Measurements from ENCODE around the gene WFS1. TPM values are rescaled to one million over a fixed set of nuclear protein-coding genes. Genes with fewer than 3 reads are reported as not detected.

WFS1 gene
- total RNA-seq, 1 experiment from 2014 or later, result 0.89 TPM

DNA sequence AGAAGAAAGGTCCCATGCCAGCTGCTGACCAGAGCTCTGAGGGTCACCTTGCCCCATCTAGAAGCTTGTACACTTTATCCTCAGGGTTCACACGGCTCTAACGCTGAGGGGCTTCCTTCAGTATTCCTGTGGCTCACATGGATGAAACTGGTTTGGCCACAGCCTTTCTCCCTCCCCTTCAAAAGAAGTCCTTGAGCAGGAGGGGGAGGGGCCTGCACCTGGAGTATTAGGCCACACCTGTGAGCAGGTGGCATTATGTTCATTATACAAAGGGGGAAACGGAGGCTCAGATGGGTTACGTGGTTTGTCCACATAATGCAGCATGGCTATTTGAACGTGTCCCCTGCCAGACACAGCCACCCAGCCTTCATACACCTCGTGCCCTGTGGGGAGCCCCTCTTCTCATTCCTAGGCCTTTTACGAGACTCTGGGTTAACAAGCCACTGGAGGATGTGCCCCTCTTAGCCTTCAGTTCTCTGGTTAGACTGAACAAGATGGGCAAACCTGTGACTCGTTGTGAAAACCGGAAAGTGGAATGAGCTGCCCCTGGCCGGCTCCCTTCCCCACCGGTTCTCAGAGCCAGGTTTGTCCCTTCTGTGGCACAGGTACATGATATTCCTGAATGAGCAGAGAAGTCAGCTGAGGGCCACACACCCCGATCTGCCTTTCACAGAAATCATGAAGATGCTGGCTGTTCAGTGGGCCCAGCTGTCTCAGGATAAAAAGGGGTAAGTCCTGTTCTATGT, 42.1 kb upstream of the WFS1 start:
- Histone ChIP-seq H4K20me1 (ENCODE audit: insufficient read depth, low read depth, low read length) (no peaks in the 10 kb centered on the region), H3K27ac (ENCODE audit: low read length) (no peak overlapping the region), H3K9me2 (replicated peaks; ENCODE audit: insufficient read depth, low read length) (no peaks in the 10 kb centered on the region), H3K4me1 (ENCODE audit: low read length) (no peaks in the 10 kb centered on the region), H3K4me3 (ENCODE audit: low read length) (no peak overlapping the region), H2AFZ (ENCODE audit: low read length) (no peak overlapping the region), H3K4me2 (ENCODE audit: low read depth, low read length, poor library complexity, severe bottlenecking) (no peak overlapping the region), H3K9ac (ENCODE audit: low read length) (no peak overlapping the region), H3K79me2 (ENCODE audit: low read length) (no peaks in the 10 kb centered on the region), H3K9me3 (ENCODE audit: low read length) (no peaks in the 10 kb centered on the region), H3K27me3 (ENCODE audit: low read length) (no peaks in the 10 kb centered on the region), H3K36me3 (ENCODE audit: insufficient read depth, low read length) (no peaks in the 10 kb centered on the region)
- no peak for DNase-seq

DNA sequence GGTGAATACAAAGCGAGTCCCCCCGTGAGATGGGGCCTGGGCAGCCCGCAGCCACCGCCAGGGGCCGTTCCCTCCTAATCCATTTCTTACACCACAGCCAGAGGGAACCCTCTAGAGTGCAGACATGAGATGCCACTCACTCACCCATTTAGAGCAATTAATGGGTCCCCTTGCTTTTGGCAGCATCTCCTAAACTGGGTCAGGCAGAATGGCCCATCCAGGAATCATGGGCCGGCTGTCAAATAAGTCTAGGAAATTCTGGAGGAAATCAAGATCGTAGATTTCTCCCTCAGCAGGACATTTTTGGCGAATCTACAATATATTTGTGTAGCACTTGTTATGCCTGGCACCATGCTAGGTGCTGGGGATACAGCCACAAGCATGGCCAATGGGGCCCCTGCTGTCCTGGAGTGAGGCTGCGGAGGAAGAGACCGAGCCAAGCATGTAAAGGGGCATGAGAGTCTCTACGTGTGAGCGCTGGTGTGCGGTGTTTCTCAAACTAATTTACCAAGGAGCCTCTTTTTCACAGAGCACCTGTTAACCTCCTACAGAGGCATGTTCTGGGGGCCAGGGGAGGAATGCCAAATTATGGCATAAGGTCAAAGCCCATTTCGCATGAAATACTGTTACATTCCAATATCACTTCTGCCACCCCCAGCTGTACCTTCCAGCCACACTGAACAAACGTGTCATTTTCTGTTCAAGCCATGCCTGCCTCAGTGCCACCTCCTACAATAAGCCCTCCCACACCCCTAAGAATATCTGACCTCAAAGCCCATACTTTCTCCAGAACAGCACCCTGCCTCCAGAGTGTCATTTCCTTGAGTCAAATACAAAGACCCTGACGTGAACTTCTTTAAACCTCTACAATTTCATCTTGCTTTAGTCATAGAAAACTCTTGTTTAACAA, 41.2 kb upstream of the WFS1 start:
- no peaks in the 10 kb centered on the region for H3K9me2 ChIP-seq (replicated peaks; ENCODE audit: insufficient read depth, low read length)
- H3K79me2 ChIP-seq (ENCODE audit: low read length), result no peaks in the 10 kb centered on the region
- DNase-seq, result no peak
- H3K4me3 ChIP-seq (ENCODE audit: low read length), result no peak overlapping the region
- no peaks in the 10 kb centered on the region for H4K20me1 ChIP-seq (ENCODE audit: insufficient read depth, low read depth, low read length)
- H3K9ac ChIP-seq (ENCODE audit: low read length), result no peak overlapping the region
- H3K27ac ChIP-seq (ENCODE audit: low read length), result no peak overlapping the region
- no peaks in the 10 kb centered on the region for H3K9me3 ChIP-seq (ENCODE audit: low read length)
- H3K27me3 ChIP-seq (ENCODE audit: low read length), result no peaks in the 10 kb centered on the region
- H3K36me3 ChIP-seq (ENCODE audit: insufficient read depth, low read length), result no peaks in the 10 kb centered on the region
- H2AFZ ChIP-seq (ENCODE audit: low read length), result no peak overlapping the region
- H3K4me1 ChIP-seq (ENCODE audit: low read length), result no peaks in the 10 kb centered on the region
- no peak overlapping the region for H3K4me2 ChIP-seq (ENCODE audit: low read depth, low read length, poor library complexity, severe bottlenecking)

DNA sequence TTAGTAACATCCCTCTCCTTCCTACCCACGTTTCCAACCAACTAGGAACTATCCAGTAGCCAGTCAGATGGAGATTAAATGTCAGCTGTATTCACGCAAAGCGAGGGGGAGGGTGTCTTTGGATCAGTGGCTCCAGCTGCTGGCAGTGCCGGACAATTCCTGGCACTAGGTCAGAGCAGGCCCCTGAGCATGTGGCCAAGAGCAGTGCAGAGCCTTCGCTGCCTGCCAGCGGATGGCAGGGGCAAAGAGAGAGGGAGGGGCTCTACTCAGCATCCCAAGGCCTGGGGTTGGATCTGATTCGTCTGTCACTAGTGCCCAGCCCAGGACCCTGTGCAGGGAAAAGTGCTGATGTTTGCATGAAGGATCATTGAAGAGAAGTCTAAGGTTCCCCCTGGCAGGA, 40.6 kb upstream of the WFS1 start:
- Histone ChIP-seq H3K36me3 (ENCODE audit: insufficient read depth, low read length) (no peaks in the 10 kb centered on the region), H3K9ac (ENCODE audit: low read length) (no peak overlapping the region), H3K4me2 (ENCODE audit: low read depth, low read length, poor library complexity, severe bottlenecking) (no peak overlapping the region), H3K9me2 (replicated peaks; ENCODE audit: insufficient read depth, low read length) (no peaks in the 10 kb centered on the region), H4K20me1 (ENCODE audit: insufficient read depth, low read depth, low read length) (no peaks in the 10 kb centered on the region), H3K27me3 (ENCODE audit: low read length) (no peaks in the 10 kb centered on the region), H3K4me1 (ENCODE audit: low read length) (no peaks in the 10 kb centered on the region), H3K4me3 (ENCODE audit: low read length) (no peak overlapping the region), H3K79me2 (ENCODE audit: low read length) (no peaks in the 10 kb centered on the region), H3K27ac (ENCODE audit: low read length) (no peak overlapping the region), H3K9me3 (ENCODE audit: low read length) (no peaks in the 10 kb centered on the region), H2AFZ (ENCODE audit: low read length) (no peak overlapping the region)
- no peak for DNase-seq

DNA sequence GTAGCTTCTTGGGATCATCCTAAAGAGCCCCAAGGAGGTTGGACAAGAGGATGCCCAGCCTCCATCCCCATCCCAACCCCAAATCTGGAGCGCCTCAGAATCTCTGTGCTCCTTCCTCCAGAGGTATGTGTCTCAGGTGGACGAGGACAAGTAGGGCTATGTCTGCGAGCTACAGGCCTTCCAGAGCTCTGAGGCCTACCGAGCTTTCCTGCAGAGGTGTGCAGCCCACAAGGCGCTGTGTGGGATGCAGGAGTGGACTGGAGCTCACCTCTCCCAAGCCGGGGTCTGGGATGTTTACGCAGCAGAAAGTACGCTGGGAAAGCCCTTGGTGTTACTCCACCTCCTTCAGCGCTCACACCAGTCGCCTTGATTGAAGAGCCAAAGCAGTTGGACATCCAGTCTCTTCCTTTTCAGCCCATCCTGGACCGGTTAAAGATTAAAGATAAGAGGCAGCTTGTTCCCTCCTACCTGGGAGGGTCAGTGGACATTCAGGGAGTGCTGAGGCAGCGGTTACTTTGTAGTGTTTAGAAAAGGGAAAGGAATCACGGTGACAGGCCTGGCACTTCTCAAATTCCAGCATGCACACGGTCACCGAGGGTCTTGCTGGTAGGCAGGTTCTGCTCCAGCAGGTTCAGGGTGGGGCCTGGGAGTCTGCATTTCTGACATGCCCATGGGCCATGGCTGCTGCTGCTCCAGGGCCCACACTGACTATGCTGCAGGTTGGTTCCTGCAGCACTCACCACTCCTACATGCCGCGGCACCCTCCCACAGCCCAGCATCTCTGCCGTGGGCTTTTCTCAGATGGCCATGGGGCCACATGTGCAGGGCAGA, 39.8 kb upstream of the WFS1 start:
- H3K4me2 ChIP-seq (ENCODE audit: low read depth, low read length, poor library complexity, severe bottlenecking), result no peak overlapping the region
- H3K79me2 ChIP-seq (ENCODE audit: low read length), result no peaks in the 10 kb centered on the region
- H3K27ac ChIP-seq (ENCODE audit: low read length), result no peak overlapping the region
- no peak overlapping the region for H2AFZ ChIP-seq (ENCODE audit: low read length)
- no peaks in the 10 kb centered on the region for H3K27me3 ChIP-seq (ENCODE audit: low read length)
- H3K4me1 ChIP-seq (ENCODE audit: low read length), result no peaks in the 10 kb centered on the region
- H3K36me3 ChIP-seq (ENCODE audit: insufficient read depth, low read length), result no peaks in the 10 kb centered on the region
- no peak overlapping the region for H3K4me3 ChIP-seq (ENCODE audit: low read length)
- H3K9me3 ChIP-seq (ENCODE audit: low read length), result no peaks in the 10 kb centered on the region
- no peak overlapping the region for H3K9ac ChIP-seq (ENCODE audit: low read length)
- no peaks in the 10 kb centered on the region for H3K9me2 ChIP-seq (replicated peaks; ENCODE audit: insufficient read depth, low read length)
- DNase-seq, result no peak
- H4K20me1 ChIP-seq (ENCODE audit: insufficient read depth, low read depth, low read length), result no peaks in the 10 kb centered on the region

DNA sequence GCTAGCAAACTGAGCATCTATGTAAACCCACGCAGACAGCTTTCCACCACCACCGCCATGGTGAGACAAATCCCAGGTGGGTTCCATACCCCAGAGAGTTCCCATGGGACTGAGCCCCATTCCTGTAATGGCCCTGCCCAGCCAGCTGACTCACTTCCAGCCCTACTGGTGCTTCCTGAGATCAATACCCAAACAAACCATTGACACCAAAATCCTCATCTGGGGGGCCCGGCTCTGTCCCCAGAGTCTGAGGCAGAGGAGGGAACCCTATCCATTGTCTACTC, 39.2 kb upstream of the WFS1 start:
- no peaks in the 10 kb centered on the region for H3K27me3 ChIP-seq (ENCODE audit: low read length)
- H2AFZ ChIP-seq (ENCODE audit: low read length), result no peak overlapping the region
- H3K9ac ChIP-seq (ENCODE audit: low read length), result no peak overlapping the region
- H4K20me1 ChIP-seq (ENCODE audit: insufficient read depth, low read depth, low read length), result no peaks in the 10 kb centered on the region
- H3K79me2 ChIP-seq (ENCODE audit: low read length), result no peaks in the 10 kb centered on the region
- H3K36me3 ChIP-seq (ENCODE audit: insufficient read depth, low read length), result no peaks in the 10 kb centered on the region
- H3K9me2 ChIP-seq (replicated peaks; ENCODE audit: insufficient read depth, low read length), result no peaks in the 10 kb centered on the region
- DNase-seq, result no peak
- H3K27ac ChIP-seq (ENCODE audit: low read length), result no peak overlapping the region
- no peaks in the 10 kb centered on the region for H3K4me1 ChIP-seq (ENCODE audit: low read length)
- H3K9me3 ChIP-seq (ENCODE audit: low read length), result no peaks in the 10 kb centered on the region
- no peak overlapping the region for H3K4me3 ChIP-seq (ENCODE audit: low read length)
- H3K4me2 ChIP-seq (ENCODE audit: low read depth, low read length, poor library complexity, severe bottlenecking), result no peak overlapping the region

DNA sequence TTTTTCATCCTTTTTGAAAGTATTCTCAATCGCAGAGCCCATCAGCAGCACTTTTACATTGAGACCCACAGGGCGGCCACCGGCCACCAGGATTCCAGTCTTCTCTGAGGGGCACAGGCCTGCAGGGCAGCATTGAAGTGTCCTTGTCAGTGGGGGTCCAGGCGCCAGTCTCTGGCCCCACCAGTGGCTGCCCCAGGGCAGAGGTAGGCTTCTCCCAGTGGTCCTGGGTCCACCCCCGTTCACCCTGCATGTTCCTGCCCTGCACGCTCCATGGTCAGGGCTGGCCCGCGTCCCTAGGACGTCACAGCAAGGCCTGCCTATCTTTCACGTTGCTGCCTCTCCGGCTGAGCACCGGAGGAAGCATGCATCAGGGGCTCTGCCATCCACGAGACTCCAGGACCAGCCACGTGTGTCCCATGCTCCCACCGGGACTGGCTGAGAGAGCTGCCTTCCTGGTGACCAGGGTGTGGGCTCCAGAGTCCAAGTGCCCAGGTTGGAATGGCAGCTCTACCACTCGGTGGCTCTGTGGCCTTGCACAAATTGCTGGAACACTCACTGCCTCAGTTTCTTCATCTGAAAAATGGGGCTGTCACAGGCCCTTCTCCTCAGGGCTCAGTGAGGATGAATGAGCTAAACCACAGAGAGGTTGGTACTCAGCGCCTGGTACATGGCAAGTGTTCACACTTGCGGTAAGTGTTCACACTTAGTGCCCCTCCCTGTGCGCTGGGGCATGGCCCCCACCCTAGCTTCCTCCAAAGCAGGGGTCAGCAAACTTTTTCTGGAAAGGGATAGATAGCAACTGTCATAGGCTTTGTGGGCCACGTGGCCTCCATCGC, 38.6 kb upstream of the WFS1 start:
- H3K9me2 ChIP-seq (replicated peaks; ENCODE audit: insufficient read depth, low read length), result no peaks in the 10 kb centered on the region
- no peak overlapping the region for H3K27ac ChIP-seq (ENCODE audit: low read length)
- H3K9me3 ChIP-seq (ENCODE audit: low read length), result no peaks in the 10 kb centered on the region
- no peaks in the 10 kb centered on the region for H3K36me3 ChIP-seq (ENCODE audit: insufficient read depth, low read length)
- H3K79me2 ChIP-seq (ENCODE audit: low read length), result no peaks in the 10 kb centered on the region
- H3K4me2 ChIP-seq (ENCODE audit: low read depth, low read length, poor library complexity, severe bottlenecking), result no peak overlapping the region
- no peaks in the 10 kb centered on the region for H4K20me1 ChIP-seq (ENCODE audit: insufficient read depth, low read depth, low read length)
- H3K4me3 ChIP-seq (ENCODE audit: low read length), result no peak overlapping the region
- no peak overlapping the region for H3K9ac ChIP-seq (ENCODE audit: low read length)
- H3K4me1 ChIP-seq (ENCODE audit: low read length), result no peaks in the 10 kb centered on the region
- DNase-seq, result no peak
- H2AFZ ChIP-seq (ENCODE audit: low read length), result no peak overlapping the region
- H3K27me3 ChIP-seq (ENCODE audit: low read length), result no peaks in the 10 kb centered on the region

- H4K20me1 ChIP-seq (ENCODE audit: insufficient read depth, low read depth, low read length), result no peaks in the 10 kb centered on the region
- H3K4me2 ChIP-seq (ENCODE audit: low read depth, low read length, poor library complexity, severe bottlenecking), result no peak overlapping the region
- H3K4me3 ChIP-seq (ENCODE audit: low read length), result no peak overlapping the region
These were observed 37.9 kb upstream of the WFS1 start for GRCh38 chr4:6231663-6232165.

More at GRCh38 chr4:6231663-6232165, 37.9 kb upstream of the WFS1 start:
- H3K27ac ChIP-seq (ENCODE audit: low read length), result no peak overlapping the region
- no peak overlapping the region for H2AFZ ChIP-seq (ENCODE audit: low read length)
- H3K27me3 ChIP-seq (ENCODE audit: low read length), result no peaks in the 10 kb centered on the region
- no peaks in the 10 kb centered on the region for H3K9me2 ChIP-seq (replicated peaks; ENCODE audit: insufficient read depth, low read length)
- H3K4me1 ChIP-seq (ENCODE audit: low read length), result no peaks in the 10 kb centered on the region
- H3K79me2 ChIP-seq (ENCODE audit: low read length), result no peaks in the 10 kb centered on the region
- no peak overlapping the region for H3K9ac ChIP-seq (ENCODE audit: low read length)
- no peaks in the 10 kb centered on the region for H3K9me3 ChIP-seq (ENCODE audit: low read length)
- no peak for DNase-seq
- H3K36me3 ChIP-seq (ENCODE audit: insufficient read depth, low read length), result no peaks in the 10 kb centered on the region

Data from Karpas-422 (cell line).